HG03159 (cell line): ENCODE data around the gene BARX1.
"Not testable (repeated sequence)": the region's sequence is repeated elsewhere in the genome, so short reads cannot be mapped to it uniquely, and the experiment has no call there.

Source experiments
- ATAC-seq: cut with Tn5 transposase; IDR thresholded peaks from one replicate; pipeline ENCODE4 v1.9.1; 2021; ENCODE audit warnings: mild to moderate bottlenecking, moderate library complexity; ENCODE audit not compliant: unreplicated experiment

BARX1 gene

GRCh38 chr9:93967020-93967803 is 12.1 kb upstream of the BARX1 start:
- ATAC-seq: no peak

GRCh38 chr9:93965830-93966577 is 10.8 kb upstream of the BARX1 start:
- no peak for ATAC-seq

- ATAC-seq: no peak
Measured at GRCh38 chr9:93964685-93965084, 9.5 kb upstream of the BARX1 start.

GRCh38 chr9:93963969-93964368 is 8.8 kb upstream of the BARX1 start:
- no peak for ATAC-seq

GRCh38 chr9:93963489-93963888 is 8.3 kb upstream of the BARX1 start:
- not testable (repeated sequence) for ATAC-seq

GRCh38 chr9:93962561-93963440 is 7.6 kb upstream of the BARX1 start:
- no peak for ATAC-seq

GRCh38 chr9:93962017-93962416 is 6.9 kb upstream of the BARX1 start:
- no peak for ATAC-seq

- no peak for ATAC-seq
Measured at GRCh38 chr9:93960971-93961841, 6.1 kb upstream of the BARX1 start.

GRCh38 chr9:93960221-93960970 is 5.2 kb upstream of the BARX1 start:
- no peak for ATAC-seq

GRCh38 chr9:93959739-93960154 is 4.6 kb upstream of the BARX1 start:
- ATAC-seq: no peak

GRCh38 chr9:93958819-93959682 is 3.9 kb upstream of the BARX1 start:
- ATAC-seq: no peak

GRCh38 chr9:93958121-93958818 is 3.1 kb upstream of the BARX1 start:
- no peak for ATAC-seq

GRCh38 chr9:93955981-93956784 is 1.0 kb upstream of the BARX1 start:
- ATAC-seq: no peak

GRCh38 chr9:93954434-93955061 is 607 bp downstream of the BARX1 start:
- ATAC-seq: no peak

GRCh38 chr9:93953496-93954433 is 1.4 kb downstream of the BARX1 start:
- ATAC-seq: no peak
